ENCODE measurements around the gene RPS15A.

The RPS15A gene

GRCh38 chr16:18789850-18790706, at the start of gene RPS15A:
Gene RPS15A (minus strand): TSS chr16:18790334. CDS start chr16:18789113, 1,221 bp downstream.
- H3K4me3 ChIP-seq (ENCODE audit: low read depth, low read length), result peak within 1 kb of the TSS; percentile 98
- in situ Hi-C loops (cut with HindIII; ENCODE audit: low sequenced_read_pairs), result no loop called here
- TF ChIP-seq, protein P1, sequence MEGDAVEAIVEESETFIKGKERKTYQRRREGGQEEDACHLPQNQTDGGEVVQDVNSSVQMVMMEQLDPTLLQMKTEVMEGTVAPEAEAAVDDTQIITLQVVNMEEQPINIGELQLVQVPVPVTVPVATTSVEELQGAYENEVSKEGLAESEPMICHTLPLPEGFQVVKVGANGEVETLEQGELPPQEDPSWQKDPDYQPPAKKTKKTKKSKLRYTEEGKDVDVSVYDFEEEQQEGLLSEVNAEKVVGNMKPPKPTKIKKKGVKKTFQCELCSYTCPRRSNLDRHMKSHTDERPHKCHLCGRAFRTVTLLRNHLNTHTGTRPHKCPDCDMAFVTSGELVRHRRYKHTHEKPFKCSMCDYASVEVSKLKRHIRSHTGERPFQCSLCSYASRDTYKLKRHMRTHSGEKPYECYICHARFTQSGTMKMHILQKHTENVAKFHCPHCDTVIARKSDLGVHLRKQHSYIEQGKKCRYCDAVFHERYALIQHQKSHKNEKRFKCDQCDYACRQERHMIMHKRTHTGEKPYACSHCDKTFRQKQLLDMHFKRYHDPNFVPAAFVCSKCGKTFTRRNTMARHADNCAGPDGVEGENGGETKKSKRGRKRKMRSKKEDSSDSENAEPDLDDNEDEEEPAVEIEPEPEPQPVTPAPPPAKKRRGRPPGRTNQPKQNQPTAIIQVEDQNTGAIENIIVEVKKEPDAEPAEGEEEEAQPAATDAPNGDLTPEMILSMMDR (IDR thresholded peaks at IDR 0.05; ENCODE audit: low read depth, low read length, missing control alignments), result no peak
- peak; percentile 96 for DNase-seq (ENCODE audit: low read depth)

DNA sequence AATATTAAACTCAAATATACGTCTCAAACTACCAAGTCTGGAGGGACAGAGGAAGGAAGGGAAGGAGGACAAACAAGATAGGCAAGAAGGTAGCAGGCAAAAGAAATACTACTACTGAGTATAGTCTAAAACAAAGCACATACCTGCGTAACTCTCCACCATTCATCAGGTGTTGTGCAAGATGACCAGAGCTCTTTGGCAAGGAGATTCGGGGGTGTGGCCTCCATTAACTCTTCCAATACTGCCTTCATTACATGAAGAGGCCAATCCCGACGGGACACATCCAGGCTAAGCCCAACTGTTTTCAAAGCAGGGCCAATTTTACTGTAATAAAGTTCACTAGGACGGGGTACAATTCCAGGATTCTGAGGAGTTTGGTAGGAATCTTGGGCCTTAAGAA, 49.4 kb upstream of the RPS15A start:
- in situ Hi-C loops (cut with HindIII; ENCODE audit: low sequenced_read_pairs), result no loop called here
- H3K4me3 ChIP-seq (ENCODE audit: low read depth, low read length), result no peak overlapping the region
- no peak for DNase-seq (ENCODE audit: low read depth)
- TF ChIP-seq, protein P1 (IDR thresholded peaks at IDR 0.05; ENCODE audit: low read depth, low read length, missing control alignments), result no peak

- H3K4me3 ChIP-seq (ENCODE audit: low read depth, low read length), result no peak overlapping the region
- TF ChIP-seq, protein P1 (IDR thresholded peaks at IDR 0.05; ENCODE audit: low read depth, low read length, missing control alignments), result no peak
- in situ Hi-C loops (cut with HindIII; ENCODE audit: low sequenced_read_pairs), result no loop called here
- DNase-seq (ENCODE audit: low read depth), result no peak
Observed at GRCh38 chr16:18836702-18837101, 46.6 kb upstream of the RPS15A start.

- in situ Hi-C loops (cut with HindIII; ENCODE audit: low sequenced_read_pairs), result no loop called here
- H3K4me3 ChIP-seq (ENCODE audit: low read depth, low read length), result no peak overlapping the region
- TF ChIP-seq, protein P1 (IDR thresholded peaks at IDR 0.05; ENCODE audit: low read depth, low read length, missing control alignments), result no peak
- no peak for DNase-seq (ENCODE audit: low read depth)
Observed at GRCh38 chr16:18834864-18835263, 44.7 kb upstream of the RPS15A start.

GRCh38 chr16:18833707-18834505, 43.8 kb upstream of the RPS15A start:
- no peak overlapping the region for H3K4me3 ChIP-seq (ENCODE audit: low read depth, low read length)
- in situ Hi-C loops (cut with HindIII; ENCODE audit: low sequenced_read_pairs), result no loop called here
- no peak for DNase-seq (ENCODE audit: low read depth)
- TF ChIP-seq, protein P1 (IDR thresholded peaks at IDR 0.05; ENCODE audit: low read depth, low read length, missing control alignments), result no peak

DNA sequence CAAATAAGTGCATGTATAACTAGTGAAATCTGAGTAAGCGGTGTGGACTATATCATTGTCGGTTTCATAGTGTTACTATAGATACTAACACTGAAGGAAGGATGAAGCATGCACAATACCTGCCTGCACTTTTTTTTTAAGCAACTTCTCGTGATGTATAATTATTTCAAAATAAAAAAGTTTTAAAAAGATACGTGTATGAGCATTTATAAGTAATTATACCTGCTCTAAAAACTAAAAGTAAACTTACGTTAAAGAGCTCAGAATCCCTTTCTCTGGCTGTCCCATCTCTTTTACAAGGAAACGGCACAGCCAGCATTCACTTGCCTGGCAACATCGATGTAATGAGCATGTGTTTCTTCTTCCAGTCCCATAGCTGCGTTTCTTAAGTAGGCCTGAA, 42.5 kb upstream of the RPS15A start:
- in situ Hi-C loops (cut with HindIII; ENCODE audit: low sequenced_read_pairs), result no loop called here
- no peak for DNase-seq (ENCODE audit: low read depth)
- TF ChIP-seq, protein P1 (IDR thresholded peaks at IDR 0.05; ENCODE audit: low read depth, low read length, missing control alignments), result no peak
- no peak overlapping the region for H3K4me3 ChIP-seq (ENCODE audit: low read depth, low read length)

All from astrocyte of the cerebellum (primary cell).